SKM-1 treated with dmso at 0.1 percent for 144 hours (cell line): ENCODE results near the gene RTP5.

Experiments used
- DNase-seq: peaks from one replicate; lab custom pipeline; 2025; ENCODE audit not compliant: unreplicated experiment; lab: John Stamatoyannopoulos, UW

The RTP5 gene

DNA sequence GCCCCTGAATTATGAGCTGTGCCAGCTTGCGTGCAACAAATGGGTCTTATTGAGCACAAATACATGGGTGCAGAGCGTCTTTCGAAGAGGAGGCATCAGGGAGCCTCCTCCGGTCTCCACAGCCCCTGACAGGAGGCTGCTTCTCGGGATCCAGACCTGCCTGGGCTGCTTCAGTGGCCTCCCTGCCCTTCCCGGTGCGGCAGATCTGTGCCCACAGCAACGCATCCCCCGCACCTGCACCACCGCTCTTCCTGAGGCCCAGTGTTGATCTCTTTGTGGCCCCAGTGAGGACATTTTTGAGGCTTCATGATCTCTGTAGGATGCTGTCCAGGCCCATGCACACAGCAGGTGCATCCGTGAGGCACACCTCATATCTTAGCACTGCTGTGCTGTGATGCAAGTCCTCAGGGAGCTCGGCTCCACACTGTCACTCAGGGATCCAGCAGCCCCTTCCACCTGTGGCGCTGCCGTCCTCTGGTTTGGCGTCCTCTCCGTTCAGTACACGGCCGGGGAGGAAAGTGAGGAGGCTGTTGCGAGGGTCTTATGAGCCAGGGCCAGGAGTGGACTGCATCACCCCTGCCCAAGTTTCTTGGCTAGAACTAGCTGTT is 17.4 kb downstream of the RTP5 start:
- no peak for DNase-seq

DNA sequence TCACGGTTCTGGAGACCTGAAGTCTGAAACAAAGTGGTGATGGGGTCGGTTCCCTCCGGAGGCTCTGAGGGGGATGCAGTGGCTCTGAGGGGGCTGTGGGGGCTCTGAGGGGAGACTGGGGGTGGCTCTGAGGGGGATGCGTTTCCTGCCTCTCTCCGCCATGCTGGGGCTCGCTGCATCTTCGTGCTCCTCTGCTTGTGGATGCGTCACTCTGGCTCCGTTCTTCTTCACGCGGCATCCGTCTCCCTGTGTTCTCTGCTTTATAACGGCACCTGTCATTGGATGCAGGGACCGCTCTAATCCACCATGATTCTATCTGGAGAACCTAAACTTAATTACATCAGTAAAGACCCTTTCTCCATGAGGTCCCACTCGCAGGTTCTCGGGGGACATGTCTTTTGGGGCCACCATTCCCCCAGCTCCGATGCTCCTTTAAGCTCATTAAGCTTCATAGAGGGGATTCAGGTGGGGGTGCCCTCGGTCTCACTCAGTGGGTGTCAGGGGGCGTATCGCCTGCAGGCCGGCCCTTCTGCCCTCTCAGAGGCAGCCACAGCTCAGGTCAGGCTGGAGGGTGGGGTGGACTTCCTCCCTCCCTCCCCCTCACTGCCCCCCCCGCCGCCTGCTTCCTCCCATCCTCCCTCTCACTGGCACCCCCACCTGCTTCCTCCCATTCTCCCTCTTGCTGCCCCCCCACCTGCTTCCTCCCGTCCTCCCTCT is 18.4 kb downstream of the RTP5 start:
- DNase-seq = no peak

DNA sequence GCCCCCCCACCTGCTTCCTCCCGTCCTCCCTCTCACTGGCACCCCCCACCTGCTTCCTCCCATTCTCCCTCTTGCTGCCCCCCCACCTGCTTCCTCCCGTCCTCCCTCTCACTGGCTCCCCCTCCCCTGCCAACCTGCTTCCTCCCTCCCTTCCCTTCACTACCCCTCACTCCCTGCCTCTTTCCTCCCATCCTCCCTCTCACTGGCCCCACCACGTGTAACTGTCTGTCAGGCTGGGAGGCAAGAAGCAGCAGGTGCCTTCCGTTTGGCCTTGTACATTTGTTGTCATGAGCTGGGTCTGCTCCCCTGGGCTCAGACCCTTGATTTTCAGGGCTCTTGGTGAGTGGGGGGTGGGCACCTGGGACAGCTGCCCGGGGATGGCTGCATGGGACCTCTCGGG is 19.1 kb downstream of the RTP5 start:
- DNase-seq = no peak

DNA sequence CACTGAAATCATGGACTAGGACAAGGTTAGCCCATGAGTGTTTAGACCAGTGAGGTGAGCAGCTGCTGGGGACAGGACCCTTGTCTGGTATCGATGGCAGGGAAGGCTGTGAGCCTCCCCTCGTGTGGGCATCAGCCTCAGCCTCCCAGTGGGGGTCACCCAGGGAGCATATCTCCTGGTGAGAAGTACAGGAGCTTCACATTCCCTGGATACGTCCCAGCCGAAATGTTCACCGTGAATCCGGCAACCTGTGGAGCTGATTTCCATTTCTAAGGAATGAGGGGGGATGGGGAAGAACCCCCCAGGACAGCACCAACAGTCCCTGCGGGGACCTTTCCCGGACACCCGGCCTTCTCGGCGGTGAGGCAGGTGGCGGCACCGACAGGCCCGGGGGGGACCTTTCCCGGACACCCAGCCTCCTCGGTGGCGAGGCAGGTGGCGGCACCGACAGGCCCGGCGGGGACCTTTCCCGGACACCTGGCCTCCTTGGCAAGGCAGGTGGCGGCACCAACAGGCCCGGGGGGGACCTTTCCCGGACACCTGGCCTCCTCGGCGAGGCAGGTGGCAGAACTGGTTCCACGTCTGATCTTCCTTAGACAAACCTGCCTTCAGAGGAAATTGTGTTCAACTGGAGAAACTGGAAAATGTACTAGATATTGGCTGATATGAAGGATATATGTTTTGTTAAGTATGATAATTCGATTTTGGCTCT is 21.2 kb downstream of the RTP5 start:
- DNase-seq = no peak

DNA sequence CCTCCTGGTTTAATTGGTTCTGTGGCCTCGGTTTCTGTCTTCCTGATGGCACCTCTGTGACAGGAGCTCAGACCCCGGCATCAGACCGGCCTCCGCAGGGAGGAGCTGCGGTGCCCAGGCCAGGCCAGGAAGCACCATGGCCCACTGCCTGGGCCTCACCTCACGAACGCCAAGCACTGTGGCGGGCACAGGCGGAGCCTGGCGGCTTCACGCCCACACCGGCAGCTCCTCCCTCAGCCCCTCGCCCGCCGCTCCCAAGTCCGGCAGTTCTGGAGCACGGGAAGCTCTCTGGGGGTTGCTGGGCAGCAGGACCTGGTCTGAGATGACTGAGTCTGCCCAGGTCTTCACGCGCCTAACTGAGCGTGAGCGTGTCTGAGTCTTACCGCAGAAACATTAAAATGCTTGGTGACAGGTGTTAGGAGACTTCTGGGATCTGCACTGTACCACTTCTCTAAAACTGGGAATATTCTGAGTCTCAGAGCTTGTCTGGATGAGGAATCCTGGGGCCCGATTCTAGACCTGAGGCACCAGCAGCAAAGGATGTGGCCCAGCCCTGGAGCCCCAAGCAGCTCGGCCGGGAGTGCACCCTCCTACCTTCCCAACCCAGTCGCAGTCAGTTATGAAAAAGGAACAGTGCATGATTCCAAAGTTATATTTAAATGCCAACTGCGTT is 21.9 kb downstream of the RTP5 start:
- DNase-seq = no peak

DNA sequence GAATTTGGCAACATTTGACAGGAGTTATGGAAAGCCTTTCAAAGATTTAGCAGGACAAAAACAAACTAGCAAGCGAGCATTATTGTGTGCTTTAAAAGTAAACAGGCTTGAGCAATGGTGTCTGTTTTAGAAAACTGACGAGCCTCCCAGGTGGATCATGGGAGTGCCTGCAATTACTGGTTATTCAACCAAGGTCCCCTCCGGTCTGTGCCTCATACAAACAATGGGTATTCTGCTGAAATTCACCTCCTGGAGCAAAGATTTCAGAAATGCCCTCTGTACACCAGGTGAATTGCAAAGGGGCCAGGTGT is 22.4 kb downstream of the RTP5 start:
- no peak for DNase-seq

DNA sequence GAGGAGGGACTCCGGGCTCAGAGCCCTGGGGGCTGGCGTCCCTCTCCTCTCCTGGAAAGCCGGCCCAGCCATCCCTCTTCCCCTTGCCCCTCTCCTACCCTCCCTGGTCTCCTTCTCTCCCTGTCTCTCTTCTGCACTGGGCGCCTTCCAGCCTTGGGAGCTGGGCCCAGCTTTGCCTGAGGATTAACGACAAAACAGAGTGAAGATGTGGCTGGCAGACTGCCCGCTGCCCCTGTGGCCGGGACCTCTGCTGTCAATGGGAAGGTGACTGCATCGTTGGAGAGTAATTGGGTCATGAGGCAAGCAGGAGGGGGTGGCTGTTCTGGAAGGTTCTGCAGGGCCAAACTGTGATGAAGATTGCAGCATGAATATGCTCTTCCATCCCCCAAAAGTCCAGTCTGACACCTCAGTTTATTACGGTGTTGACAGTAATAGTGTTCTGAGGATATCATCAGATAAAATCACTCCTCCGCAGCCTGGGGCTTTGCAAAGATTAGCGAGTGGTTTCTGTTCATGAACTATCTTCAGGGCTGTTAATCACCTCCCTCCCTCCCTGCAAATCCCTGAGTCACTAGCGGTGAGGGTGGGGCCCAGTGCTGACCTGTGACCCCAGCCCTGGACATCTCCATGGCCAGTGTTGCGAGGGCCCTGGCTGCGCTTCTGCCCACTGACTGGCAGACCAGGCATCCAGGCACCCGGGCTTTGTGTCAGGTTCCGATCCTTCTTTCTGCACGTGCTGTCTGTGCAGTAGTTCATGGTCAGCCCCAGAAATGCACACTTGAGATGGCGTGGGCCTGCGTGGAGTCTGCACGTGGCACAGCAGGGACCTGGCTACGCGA is 23.0 kb downstream of the RTP5 start:
- DNase-seq = no peak

DNA sequence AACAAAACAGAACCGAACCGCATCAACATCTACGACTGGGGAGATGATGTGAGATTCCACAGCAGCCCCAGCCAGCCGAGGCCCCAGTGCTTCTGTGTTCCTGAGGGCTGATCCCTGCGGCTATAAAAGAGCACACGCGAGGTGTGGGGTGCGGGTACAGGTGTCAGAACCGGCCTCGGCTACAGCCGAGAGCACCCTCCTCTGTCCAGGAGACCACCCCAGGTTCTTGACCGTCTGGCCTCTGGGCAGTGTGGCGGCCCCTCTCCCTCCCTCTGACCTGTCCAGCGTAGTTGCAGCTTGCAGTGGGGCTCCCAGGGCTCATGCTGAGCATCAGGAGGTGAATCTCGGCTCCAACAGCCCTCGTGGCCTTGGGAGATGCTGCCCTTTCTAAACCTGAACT is 23.7 kb downstream of the RTP5 start:
- no peak for DNase-seq

DNA sequence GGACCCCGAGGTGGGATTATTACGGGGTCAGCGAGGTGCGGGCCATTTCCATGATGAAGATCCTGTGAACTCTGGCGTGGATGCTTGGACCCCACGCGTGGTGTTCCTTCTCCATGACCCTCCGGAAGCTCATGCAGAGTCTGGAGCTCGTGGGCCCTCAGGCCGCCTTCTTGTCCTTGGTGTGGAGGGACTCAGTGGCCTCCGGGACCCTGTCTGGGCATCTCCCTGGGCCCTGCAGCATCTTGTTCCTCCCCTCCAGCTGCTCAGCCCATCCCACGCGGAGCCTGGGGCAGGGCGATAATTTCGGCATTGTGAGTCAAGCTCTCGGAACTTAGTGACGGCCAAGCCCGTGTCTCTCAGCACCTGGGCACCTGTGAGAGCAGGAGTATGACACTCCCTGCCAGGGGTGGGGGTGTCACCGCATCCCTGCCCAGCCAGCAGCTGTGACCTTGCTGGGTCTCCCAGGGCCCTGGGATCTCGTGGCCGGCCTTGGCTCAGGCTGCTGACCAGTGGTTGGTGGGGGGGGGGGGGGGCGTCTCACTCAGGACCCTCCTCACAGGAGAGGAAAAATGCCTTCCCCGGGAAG is 24.6 kb downstream of the RTP5 start:
- no peak for DNase-seq

DNA sequence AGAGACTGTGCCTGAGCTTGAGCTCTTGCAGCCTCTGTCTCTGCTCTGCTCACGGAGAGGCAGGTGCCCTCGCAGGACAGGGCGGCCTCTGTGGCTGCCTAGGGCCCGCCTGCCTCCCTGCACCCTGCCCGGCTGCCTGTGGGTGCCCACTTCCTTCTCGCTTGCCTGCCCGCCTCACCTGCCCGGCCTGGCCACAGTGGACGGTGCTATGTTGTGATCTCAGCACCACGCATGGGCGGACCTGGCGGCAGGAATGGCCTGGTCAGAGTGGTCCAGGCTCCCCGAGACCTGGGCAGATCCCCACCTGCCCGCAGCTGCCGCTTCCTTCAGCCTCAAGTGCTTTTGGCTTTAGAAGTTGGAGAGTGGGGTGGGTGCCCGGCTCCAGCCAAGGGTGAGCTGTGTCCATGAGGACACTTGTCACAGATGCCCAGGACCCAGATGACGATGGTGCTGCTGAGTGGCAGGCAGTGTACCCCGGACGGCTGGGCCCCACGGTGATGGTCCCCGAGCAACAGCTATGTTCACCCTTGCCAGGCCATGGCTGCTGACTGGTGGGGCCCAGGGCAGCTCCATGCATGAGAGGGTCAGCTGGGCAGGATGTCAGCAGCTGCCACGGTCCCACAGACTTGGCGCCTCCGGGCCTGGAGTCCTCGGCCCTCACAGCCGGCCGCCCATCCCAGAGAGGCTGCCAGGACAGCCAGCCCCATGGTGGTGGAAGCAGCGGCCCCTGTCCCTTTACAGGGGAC is 25.3 kb downstream of the RTP5 start:
- no peak for DNase-seq

DNA sequence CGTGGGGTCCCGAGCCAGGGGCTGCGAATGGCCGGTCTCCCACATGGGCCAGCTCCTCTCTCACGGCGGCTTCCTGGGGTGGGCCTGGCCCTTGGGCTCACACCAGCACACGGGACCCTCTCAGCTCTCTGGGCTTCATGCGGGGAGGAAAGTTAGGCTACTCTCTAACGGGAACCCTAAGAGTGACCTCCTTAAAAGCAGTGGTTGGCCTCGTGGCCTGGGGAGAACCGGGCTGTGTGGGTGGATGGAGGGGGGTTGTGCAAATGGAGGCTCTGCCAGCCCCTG is 25.8 kb downstream of the RTP5 start:
- no peak for DNase-seq

DNA sequence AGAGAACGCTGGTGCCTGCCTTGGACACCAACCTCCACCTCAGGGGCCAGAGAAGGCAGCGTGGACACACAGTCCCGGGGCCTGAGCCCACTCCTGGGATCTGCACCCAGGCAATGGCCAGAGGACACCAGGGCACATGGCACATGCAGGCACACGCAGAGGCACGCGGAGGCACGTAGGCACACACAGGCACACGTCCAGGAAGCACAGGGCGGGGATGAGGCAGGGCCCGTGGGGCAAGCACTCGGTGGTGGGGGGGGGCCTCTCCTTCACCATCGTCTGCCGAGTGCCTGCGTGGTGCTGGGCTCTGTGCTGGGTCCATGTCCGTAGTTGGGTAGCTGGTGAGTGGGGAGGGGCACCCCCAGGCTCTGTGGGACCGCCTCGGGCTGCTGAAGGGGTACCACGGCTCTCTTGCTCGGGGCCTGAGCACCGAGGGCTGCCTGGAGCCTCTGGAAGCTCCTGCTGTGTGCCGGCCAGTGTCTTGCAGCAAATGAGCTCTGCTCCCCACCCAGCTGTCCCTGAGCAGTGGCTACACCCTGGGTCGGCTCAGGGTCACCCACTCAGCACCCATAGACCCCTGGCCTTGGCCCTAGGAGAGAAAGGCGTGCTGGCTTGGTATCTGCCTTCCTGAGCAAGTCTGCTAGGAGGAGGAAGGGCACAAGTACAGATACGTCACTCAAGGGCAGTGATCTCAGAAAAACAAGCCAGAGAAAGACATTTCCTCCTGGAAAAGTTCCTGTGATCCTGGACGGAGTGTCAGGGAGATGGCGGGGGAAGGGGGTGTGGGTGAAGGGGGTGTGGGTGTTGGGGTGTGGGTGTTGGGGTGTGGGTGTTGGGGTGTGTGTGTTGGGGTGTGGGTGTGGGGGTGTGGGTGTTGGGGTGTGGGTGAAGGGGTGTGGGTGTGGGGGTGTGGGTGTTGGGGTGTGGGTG is 26.4 kb downstream of the RTP5 start:
- no peak for DNase-seq

DNA sequence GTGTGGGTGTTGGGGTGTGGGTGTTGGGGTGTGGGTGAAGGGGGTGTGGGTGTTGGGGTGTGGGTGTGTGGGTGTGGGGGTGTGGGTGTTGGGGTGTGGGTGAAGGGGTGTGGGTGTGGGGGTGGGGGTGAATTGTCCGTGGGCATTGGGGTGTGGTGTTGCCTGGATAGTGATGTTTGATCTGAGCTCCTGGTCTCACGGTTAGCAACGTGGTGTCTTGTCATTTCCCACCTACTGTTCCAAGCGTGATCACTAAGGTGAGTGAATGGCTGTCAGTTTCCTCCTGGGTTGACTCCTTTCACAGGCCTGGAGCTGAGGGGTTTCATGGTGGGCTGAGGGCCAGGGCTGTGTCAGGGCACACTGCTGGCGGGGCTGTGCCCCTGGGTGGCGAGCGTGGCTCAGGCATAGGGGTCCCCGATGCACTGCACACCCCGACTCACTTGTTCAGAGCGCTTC is 27.2 kb downstream of the RTP5 start:
- DNase-seq = no peak

DNA sequence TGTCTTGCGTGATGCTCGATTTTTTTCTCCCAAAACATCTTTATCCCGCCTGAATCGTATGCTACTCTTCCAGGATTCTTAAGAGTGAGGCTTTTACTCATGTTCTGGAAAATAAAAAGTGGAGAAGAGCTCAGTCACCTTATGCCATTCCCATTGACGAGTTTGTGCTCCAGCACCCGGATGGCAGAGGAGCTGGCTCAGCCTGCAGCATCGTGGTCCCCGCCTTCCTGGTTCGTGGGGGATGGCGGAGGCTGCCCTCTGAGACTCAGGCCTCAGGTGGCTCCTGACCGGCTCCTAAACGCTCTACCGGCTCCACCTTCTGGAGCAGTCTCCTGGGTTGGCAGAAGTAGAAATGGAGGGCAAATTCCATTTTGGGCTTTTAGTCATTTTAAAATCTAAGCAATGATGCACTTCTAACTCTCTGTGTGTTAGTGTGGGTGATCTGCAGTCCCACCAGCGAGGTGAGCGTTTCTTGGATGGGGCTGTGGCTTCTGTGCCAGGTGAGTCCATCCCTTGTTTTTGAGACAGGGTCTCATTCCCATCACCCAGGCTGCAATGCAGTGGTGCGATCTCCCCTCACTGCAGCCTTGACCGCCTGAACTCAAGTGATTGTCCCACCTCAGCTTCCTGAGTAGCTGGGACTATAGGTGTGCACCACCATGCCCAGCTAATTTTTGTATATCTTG is 27.8 kb downstream of the RTP5 start:
- DNase-seq = no peak

DNA sequence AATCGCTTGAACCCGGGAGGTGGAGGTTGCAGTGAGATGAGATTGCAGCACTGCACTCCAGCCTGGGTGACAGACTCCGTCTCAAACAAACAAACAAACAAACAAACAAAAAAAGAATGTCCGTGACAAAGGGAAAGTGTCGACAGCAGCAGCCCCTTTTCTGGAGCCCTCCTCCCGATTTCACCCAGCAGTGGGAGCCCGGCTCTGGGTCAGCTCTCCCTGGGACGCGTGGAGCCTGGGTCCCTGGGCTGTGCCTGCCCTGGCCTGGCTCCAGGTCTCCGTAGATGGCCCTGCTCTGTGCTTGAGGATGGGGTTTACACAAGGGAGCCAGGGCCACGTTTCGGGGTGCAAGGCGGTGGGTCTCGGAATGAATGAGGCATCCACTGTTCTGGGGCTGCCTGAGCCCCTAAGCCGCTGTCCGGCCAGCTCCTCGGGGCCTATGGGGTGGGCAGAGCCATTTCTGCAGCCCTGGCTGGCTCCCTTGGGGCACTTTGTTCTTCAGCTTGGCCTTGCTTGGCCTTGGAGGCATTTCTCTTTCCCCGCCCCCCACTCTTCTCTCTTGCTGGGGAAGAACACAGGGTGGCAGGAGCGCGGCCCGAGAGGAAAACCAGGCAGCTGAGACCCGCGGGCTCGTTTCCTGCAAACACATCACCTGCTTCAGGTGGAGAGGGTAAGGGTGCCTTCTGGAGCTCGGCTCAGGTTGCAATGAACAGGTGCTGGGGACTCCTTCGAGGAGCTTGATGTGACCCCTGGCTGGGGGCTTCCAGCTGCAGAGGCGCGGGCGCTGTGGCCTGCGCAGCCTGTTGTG is 29.1 kb downstream of the RTP5 start:
- DNase-seq = no peak

DNA sequence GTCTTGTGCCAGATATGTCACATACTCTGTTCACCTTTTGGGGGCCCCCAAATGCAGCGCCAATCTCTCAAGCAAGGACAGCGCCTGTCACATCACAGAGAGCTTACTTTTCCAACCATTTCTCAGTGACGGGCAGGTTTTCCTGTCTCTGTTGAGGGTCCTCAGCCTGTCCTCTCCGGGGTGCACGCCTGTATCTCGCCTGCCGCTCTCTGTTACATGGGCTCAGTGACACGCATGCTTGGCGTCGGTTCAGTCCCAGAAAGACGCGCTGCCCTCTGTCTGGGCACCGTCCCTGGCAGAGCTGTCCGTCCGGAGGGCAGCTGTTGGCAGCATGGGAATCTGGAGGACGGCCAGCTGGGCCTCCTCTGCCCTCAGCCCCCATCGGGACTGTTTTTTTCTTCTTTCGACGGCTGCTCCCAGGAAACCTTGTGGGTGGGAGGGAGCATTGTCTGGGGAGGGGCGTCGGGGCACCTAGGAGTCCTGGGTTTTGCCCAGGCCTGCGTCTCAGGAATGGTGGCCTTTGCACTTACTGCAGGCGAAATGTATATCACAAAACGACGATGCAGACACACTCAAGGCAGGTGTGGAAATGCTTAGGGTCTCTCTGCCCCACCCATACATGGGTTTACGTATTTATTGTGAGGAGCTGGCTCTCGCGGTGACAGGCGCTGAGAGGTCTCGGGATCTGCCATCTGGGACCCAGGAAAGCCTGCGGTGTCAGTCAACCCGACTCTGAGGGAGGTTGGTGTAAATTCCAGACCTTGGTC is 30.9 kb downstream of the RTP5 start:
- no peak for DNase-seq

DNA sequence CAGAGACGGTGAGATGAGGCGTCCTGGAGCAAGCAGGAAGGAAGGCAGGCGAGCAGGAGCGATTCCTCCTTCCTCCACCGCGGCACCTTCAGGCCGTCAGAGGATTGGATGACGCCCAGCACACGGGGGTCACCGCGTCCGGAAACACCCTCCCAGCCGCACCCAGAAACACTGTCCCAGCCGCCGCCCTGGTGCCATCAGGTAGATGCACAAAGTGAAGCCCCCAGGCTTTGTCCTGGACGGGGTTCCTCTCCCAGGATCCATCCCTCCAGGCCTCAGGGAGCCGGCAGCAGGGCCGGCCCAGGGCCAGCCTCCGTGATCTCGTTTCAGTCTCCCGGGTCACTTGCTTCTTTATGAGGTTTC is 31.5 kb downstream of the RTP5 start:
- no peak for DNase-seq
